HepG2 (cell line): ENCODE data around the gene SAPCD2. TPM values are rescaled to one million over a fixed set of nuclear protein-coding genes. Genes with fewer than 3 reads are reported as not detected.

ENCODE experiments used
- ATAD3A ChIP-seq: sonication (generic); formaldehyde crosslinking; IDR thresholded peaks from 2 replicates; pipeline ENCODE4 v1.4.0; 2020; ENCODE audit warnings: missing genetic modification reagents
- CCDC6 ChIP-seq: sonication (generic); formaldehyde crosslinking; IDR thresholded peaks from 2 replicates; pipeline ENCODE4 v1.8.1; 2022; ENCODE audit warnings: mild to moderate bottlenecking, missing genetic modification reagents, moderate library complexity
- GATA4 ChIP-seq: sonication (generic); IDR thresholded peaks from 2 replicates; pipeline ENCODE4 v1.6.1; 2016; ENCODE audit warnings: antibody characterized with exemption, low read depth, borderline replicate concordance
- GFI1 ChIP-seq: sonication (generic); formaldehyde crosslinking; IDR thresholded peaks from 2 replicates; pipeline ENCODE4 v1.5.0; 2020; ENCODE audit warnings: missing genetic modification reagents, mild to moderate bottlenecking, borderline replicate concordance
- HMGA1 ChIP-seq: sonication (generic); formaldehyde crosslinking; conservative IDR thresholded peaks from 2 replicates; pipeline ENCODE4 v1.4.0; 2020; ENCODE audit warnings: missing genetic modification reagents
- HNF4A ChIP-seq: sonication (generic); formaldehyde crosslinking; IDR thresholded peaks from 2 replicates; pipeline ENCODE4 v1.4.0; 2020; ENCODE audit warnings: missing genetic modification reagents
- HNRNPK ChIP-seq: fragments of 200-400 bp; formaldehyde crosslinking; IDR thresholded peaks from 2 replicates; pipeline ENCODE4 v1.6.1; 2018; ENCODE audit warnings: low read length, low read depth, moderate library complexity, mild to moderate bottlenecking; ENCODE audit not compliant: poor library complexity, severe bottlenecking
- NFIC ChIP-seq: IDR thresholded peaks from 2 replicates; pipeline ENCODE4 v1.6.1; 2012; ENCODE audit warnings: mild to moderate bottlenecking, low read length, inconsistent platforms
- NR2C2 ChIP-seq: sonication (generic); formaldehyde crosslinking; IDR thresholded peaks from 2 replicates; pipeline ENCODE4 v1.4.0; 2020; ENCODE audit warnings: missing genetic modification reagents, mild to moderate bottlenecking, moderate library complexity, borderline replicate concordance
- PAXIP1 ChIP-seq: sonication (generic); formaldehyde crosslinking; conservative IDR thresholded peaks from 2 replicates; pipeline ENCODE4 v1.4.0; 2020; ENCODE audit warnings: mild to moderate bottlenecking, missing genetic modification reagents, moderate library complexity
- PCBP2 ChIP-seq: fragments of 200-400 bp; formaldehyde crosslinking; optimal IDR thresholded peaks from 2 replicates; pipeline ENCODE3; 2018; ENCODE audit warnings: low read length, low read depth; ENCODE audit not compliant: poor library complexity, severe bottlenecking
- PHF8 ChIP-seq: sonication (generic); formaldehyde crosslinking; IDR thresholded peaks from 2 replicates; pipeline ENCODE4 v1.5.0; 2020; ENCODE audit warnings: missing genetic modification reagents
- RFX1 ChIP-seq: fragments of 450-650 bp; IDR thresholded peaks from 2 replicates; pipeline ENCODE4 v1.6.1; 2017
- TCF12 ChIP-seq, 2 experiments: fragments of 450-650 bp in 1 of 2; sonication (generic) in 1 of 2; formaldehyde crosslinking in 1 of 2; IDR thresholded peaks; 2 replicates each; pipeline versions ENCODE4 v1.6.1 to v1.8.0; 2017 to 2022; ENCODE audit warnings: antibody characterized with exemption in 1 of 2, mild to moderate bottlenecking in 1 of 2, missing genetic modification reagents in 1 of 2, moderate library complexity in 1 of 2
- ZMYM4 ChIP-seq: sonication (generic); formaldehyde crosslinking; IDR thresholded peaks from 2 replicates; pipeline ENCODE4 v1.8.1; 2023; ENCODE audit warnings: mild to moderate bottlenecking, missing genetic modification reagents
- ZNF343 ChIP-seq: sonication (generic); formaldehyde crosslinking; IDR thresholded peaks from 2 replicates; pipeline ENCODE4 v1.4.0; 2020; ENCODE audit warnings: mild to moderate bottlenecking, missing genetic modification reagents
- ZNF451 ChIP-seq: sonication (generic); formaldehyde crosslinking; IDR thresholded peaks from 2 replicates; pipeline ENCODE4 v1.5.0; 2020; ENCODE audit warnings: mild to moderate bottlenecking, missing genetic modification reagents
- ZNF556 ChIP-seq: sonication (generic); formaldehyde crosslinking; IDR thresholded peaks from 2 replicates; pipeline ENCODE4 v1.4.0; 2020; ENCODE audit warnings: mild to moderate bottlenecking, missing genetic modification reagents, borderline replicate concordance
- polyA plus RNA-seq, 8 experiments: library from polyadenylated mRNA; depleted of rRNA in 3 of 8; stranded (reverse) in 7 of 8; unstranded in 1 of 8; fragments of >200 nt; fragmentation: Illumina TruSeq in 4 of 8; extraction: Trizol in 4 of 8; gene quantifications; 2 replicates each; pipeline versions ENCODE4 v1.2.1 to v1.2.3, GENCODE V29; 2011 to 2016; ENCODE audit warnings: low read depth in 4 of 8, missing spikeins in 1 of 8, mixed read lengths in 1 of 8; ENCODE audit not compliant: insufficient read depth in 1 of 8
- total RNA-seq, 5 experiments: library from RNA; depleted of rRNA; stranded (reverse); fragments of >200 nt; fragmentation: Illumina TruSeq; extraction: Trizol; gene quantifications; 2 replicates each; pipeline ENCODE4 v1.2.3, GENCODE V29; 2016; ENCODE audit warnings: low read depth in 1 of 5
- TF ChIP-seq, protein P1 (sequence below), 2 experiments: sonication (generic) in 1 of 2; formaldehyde crosslinking in 1 of 2; IDR thresholded peaks; 2 replicates each; pipeline versions ENCODE4 v1.6.1 to v1.9.0; 2014 to 2022; ENCODE audit warnings: antibody characterized with exemption in 1 of 2, borderline replicate concordance in 1 of 2, inconsistent platforms in 1 of 2, low read depth in 1 of 2, missing genetic modification reagents in 1 of 2

Gene SAPCD2
- total and polyA plus RNA-seq, 2 of the 13 experiments (the other 11 are each of a cell fraction or from before 2014, with no cell fraction given), result 21.9 to 42.8 TPM

DNA sequence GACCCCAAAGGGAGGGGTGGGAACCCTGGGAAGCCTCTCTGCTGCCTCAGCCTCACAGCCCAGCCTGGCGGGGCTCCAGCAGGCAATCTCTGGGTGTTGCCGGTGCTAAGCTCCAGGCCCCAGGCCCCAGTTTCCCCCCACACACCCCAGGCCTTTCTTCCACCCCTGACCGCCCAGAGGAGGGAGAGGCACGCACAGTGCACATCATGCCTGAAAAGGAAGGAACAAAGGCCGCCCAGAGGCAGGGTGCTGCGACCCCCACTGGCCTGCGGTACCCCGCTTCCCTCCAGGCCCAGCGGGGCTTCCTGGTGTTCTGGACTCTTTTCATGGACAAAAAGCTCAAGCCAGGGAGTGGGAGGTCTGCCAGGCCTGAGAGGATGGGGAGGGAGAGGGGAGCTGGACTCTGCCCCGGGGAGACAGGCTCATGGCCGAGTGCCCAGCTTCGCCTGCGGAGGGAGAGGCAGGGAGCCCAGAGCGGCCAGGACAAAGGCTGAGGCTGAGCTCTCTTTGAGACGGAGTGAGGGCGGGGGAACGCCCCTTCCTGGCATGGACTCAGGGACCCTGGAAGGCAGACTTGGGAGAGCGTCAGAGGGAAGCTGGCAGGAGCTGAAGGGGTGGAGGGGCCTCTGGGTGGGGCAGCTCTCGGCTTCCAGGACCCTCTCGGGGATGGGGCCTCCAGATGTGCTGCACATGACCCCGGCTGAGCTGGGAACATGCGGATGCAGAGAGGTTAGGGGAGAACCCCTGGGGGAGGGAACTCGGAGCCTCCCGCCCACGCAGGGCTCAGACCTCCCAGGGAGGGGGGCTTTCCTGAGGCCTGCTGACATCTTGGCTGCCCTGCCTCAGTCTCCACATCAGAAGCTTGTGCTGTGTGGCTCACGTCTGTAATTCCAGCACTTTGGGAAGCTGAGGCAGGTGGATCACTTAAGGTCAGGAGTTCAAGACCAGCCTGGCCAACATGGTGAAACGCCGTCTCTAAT is 14.7 kb downstream of the SAPCD2 start (continued):
- TF ChIP-seq PHF8, result 0 out of 2 replicates have a peak, but pooled peaks have one; percentile 6
- peak; percentile 71 for TF ChIP-seq ZMYM4 (CRISPR knock-in tag)
- no peak for TF ChIP-seq ZNF556 (CRISPR knock-in tag)
- TF ChIP-seq TCF12 (IDR thresholded peaks at IDR 0.05), result no peak
- TF ChIP-seq TCF12 (CRISPR knock-in tag; IDR thresholded peaks at IDR 0.05), result 0 out of 2 replicates have a peak, but pooled peaks have one; percentile 81
- no peak for TF ChIP-seq ZNF343 (CRISPR knock-in tag)
- no peak; the same call in 1 of the 2 replicates for TF ChIP-seq NFIC
- peak; percentile 96 for TF ChIP-seq HNF4A (CRISPR knock-in tag)
- no peak for TF ChIP-seq PCBP2
- TF ChIP-seq NR2C2 (CRISPR knock-in tag), result no peak; the same call in 1 of the 2 replicates
- peak; percentile 85 for TF ChIP-seq PAXIP1 (CRISPR knock-in tag)
- TF ChIP-seq GATA4, result no peak; the same call in 1 of the 2 replicates
- TF ChIP-seq HMGA1 (CRISPR knock-in tag), result no peak
- TF ChIP-seq CCDC6, result no peak
- 0 out of 2 replicates have a peak, but pooled peaks have one; percentile 28 for TF ChIP-seq ZNF451
- no peak for TF ChIP-seq HNRNPK
- TF ChIP-seq GFI1, result no peak
- no peak for TF ChIP-seq RFX1
- TF ChIP-seq, protein P1, sequence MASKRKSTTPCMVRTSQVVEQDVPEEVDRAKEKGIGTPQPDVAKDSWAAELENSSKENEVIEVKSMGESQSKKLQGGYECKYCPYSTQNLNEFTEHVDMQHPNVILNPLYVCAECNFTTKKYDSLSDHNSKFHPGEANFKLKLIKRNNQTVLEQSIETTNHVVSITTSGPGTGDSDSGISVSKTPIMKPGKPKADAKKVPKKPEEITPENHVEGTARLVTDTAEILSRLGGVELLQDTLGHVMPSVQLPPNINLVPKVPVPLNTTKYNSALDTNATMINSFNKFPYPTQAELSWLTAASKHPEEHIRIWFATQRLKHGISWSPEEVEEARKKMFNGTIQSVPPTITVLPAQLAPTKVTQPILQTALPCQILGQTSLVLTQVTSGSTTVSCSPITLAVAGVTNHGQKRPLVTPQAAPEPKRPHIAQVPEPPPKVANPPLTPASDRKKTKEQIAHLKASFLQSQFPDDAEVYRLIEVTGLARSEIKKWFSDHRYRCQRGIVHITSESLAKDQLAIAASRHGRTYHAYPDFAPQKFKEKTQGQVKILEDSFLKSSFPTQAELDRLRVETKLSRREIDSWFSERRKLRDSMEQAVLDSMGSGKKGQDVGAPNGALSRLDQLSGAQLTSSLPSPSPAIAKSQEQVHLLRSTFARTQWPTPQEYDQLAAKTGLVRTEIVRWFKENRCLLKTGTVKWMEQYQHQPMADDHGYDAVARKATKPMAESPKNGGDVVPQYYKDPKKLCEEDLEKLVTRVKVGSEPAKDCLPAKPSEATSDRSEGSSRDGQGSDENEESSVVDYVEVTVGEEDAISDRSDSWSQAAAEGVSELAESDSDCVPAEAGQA (IDR thresholded peaks at IDR 0.05; ENCODE audit: low read depth), result no peak
- TF ChIP-seq, protein P1 (CRISPR knock-in tag; IDR thresholded peaks at IDR 0.05; ENCODE audit: borderline replicate concordance), result no peak; the same call in 1 of the 2 replicates
- TF ChIP-seq ATAD3A (CRISPR knock-in tag), result no peak
